ENCODE results near the gene ZNF488.

The ZNF488 gene

DNA sequence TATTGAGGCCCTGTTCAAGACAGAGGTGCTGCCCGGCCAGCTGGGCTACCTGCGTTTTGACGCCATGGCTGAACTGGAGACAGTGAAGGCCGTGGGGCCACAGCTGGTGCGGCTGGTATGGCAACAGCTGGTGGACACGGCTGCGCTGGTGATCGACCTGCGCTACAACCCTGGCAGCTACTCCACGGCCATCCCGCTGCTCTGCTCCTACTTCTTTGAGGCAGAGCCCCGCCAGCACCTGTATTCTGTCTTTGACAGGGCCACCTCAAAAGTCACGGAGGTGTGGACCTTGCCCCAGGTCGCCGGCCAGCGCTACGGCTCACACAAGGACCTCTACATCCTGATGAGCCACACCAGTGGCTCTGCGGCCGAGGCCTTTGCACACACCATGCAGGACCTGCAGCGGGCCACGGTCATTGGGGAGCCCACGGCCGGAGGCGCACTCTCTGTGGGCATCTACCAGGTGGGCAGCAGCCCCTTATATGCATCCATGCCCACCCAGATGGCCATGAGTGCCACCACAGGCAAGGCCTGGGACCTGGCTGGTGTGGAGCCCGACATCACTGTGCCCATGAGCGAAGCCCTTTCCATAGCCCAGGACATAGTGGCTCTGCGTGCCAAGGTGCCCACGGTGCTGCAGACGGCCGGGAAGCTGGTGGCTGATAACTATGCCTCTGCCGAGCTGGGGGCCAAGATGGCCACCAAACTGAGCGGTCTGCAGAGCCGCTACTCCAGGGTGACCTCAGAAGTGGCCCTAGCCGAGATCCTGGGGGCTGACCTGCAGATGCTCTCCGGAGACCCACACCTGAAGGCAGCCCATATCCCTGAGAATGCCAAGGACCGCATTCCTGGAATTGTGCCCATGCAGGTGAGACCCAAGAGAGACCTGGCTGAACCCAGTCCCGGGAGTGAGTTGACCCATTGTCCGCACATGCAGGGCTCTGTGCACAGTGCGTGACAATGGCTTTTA is 33.1 kb downstream of the ZNF488 start:
- no peaks in the 10 kb centered on the region for H3K9me3 ChIP-seq
- H3K4me1 ChIP-seq: no peaks in the 10 kb centered on the region
- no peak overlapping the region for H3K27ac ChIP-seq
- H3K4me2 ChIP-seq: no peak overlapping the region
- no peaks in the 10 kb centered on the region for H4K20me1 ChIP-seq
- no peaks in the 10 kb centered on the region for H3K27me3 ChIP-seq
- no peak for TF ChIP-seq Cebpa-rat (IDR thresholded peaks at IDR 0.05)
- no peak overlapping the region for H3K4me3 ChIP-seq
- no peak overlapping the region for H3K9ac ChIP-seq
- H3K36me3 ChIP-seq: no peaks in the 10 kb centered on the region

DNA sequence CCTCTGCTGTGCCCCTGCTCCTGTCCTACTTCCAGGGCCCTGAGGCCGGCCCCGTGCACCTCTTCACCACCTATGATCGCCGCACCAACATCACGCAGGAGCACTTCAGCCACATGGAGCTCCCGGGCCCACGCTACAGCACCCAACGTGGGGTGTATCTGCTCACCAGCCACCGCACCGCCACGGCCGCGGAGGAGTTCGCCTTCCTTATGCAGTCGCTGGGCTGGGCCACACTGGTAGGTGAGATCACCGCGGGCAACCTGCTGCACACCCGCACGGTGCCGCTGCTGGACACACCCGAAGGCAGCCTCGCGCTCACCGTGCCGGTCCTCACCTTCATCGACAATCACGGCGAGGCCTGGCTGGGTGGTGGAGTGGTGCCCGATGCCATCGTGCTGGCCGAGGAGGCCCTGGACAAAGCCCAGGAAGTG is 34.1 kb downstream of the ZNF488 start:
- Histone ChIP-seq H3K27ac (no peak overlapping the region), H3K9ac (no peak overlapping the region), H3K4me1 (no peaks in the 10 kb centered on the region), H3K4me3 (no peak overlapping the region), H4K20me1 (no peaks in the 10 kb centered on the region), H3K27me3 (no peaks in the 10 kb centered on the region), H3K36me3 (no peaks in the 10 kb centered on the region), H3K9me3 (no peaks in the 10 kb centered on the region), H3K4me2 (no peak overlapping the region)
- TF ChIP-seq Cebpa-rat (IDR thresholded peaks at IDR 0.05): no peak

DNA sequence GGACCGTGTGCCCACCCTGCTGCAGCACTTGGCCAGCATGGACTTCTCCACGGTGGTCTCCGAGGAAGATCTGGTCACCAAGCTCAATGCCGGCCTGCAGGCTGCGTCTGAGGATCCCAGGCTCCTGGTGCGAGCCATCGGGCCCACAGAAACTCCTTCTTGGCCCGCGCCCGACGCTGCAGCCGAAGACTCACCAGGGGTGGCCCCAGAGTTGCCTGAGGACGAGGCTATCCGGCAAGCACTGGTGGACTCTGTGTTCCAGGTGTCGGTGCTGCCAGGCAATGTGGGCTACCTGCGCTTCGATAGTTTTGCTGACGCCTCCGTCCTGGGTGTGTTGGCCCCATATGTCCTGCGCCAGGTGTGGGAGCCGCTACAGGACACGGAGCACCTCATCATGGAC is 34.6 kb downstream of the ZNF488 start:
- Histone ChIP-seq H3K27me3 (no peaks in the 10 kb centered on the region), H4K20me1 (no peaks in the 10 kb centered on the region), H3K36me3 (no peaks in the 10 kb centered on the region), H3K4me3 (no peak overlapping the region), H3K9me3 (no peaks in the 10 kb centered on the region), H3K27ac (no peak overlapping the region), H3K9ac (no peak overlapping the region), H3K4me2 (no peak overlapping the region), H3K4me1 (no peaks in the 10 kb centered on the region)
- no peak for TF ChIP-seq Cebpa-rat (IDR thresholded peaks at IDR 0.05)

DNA sequence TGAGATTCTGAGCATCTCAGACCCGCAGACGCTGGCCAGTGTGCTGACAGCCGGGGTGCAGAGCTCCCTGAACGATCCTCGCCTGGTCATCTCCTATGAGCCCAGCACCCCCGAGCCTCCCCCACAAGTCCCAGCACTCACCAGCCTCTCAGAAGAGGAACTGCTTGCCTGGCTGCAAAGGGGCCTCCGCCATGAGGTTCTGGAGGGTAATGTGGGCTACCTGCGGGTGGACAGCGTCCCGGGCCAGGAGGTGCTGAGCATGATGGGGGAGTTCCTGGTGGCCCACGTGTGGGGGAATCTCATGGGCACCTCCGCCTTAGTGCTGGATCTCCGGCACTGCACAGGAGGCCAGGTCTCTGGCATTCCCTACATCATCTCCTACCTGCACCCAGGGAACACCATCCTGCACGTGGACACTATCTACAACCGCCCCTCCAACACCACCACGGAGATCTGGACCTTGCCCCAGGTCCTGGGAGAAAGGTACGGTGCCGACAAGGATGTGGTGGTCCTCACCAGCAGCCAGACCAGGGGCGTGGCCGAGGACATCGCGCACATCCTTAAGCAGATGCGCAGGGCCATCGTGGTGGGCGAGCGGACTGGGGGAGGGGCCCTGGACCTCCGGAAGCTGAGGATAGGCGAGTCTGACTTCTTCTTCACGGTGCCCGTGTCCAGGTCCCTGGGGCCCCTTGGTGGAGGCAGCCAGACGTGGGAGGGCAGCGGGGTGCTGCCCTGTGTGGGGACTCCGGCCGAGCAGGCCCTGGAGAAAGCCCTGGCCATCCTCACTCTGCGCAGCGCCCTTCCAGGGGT is 35.2 kb downstream of the ZNF488 start:
- H3K9ac ChIP-seq: no peak overlapping the region
- no peaks in the 10 kb centered on the region for H3K27me3 ChIP-seq
- no peaks in the 10 kb centered on the region for H3K36me3 ChIP-seq
- no peak overlapping the region for H3K4me3 ChIP-seq
- no peaks in the 10 kb centered on the region for H3K9me3 ChIP-seq
- no peaks in the 10 kb centered on the region for H3K4me1 ChIP-seq
- TF ChIP-seq Cebpa-rat (IDR thresholded peaks at IDR 0.05): no peak
- no peaks in the 10 kb centered on the region for H4K20me1 ChIP-seq
- no peak overlapping the region for H3K27ac ChIP-seq
- H3K4me2 ChIP-seq: no peak overlapping the region

DNA sequence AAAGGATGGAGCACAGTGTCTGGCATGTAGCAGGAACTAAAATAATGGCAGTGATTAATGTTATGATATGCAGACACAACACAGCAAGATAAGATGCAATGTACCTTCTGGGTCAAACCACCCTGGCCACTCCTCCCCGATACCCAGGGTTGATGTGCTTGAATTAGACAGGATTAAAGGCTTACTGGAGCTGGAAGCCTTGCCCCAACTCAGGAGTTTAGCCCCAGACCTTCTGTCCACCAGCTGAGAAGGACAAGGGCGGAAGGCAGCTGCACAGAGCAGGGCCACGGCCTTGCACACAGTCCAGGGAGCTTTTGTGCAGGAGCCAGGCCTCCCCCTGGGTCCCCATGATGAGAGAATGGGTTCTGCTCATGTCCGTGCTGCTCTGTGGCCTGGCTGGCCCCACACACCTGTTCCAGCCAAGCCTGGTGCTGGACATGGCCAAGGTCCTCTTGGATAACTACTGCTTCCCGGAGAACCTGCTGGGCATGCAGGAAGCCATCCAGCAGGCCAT is 35.9 kb downstream of the ZNF488 start, which contains the start of gene RBP3:
TSS of gene RBP3 (plus strand) at position 226 of the 514 bp plus-strand sequence. CDS start at position 348, 122 bp downstream.
- Histone ChIP-seq H3K27ac (no peak within 1 kb of the TSS), H4K20me1 (no peaks in the 10 kb centered on the region), H3K4me1 (no peaks in the 10 kb centered on the region), H3K4me3 (no peak within 1 kb of the TSS), H3K27me3 (no peaks in the 10 kb centered on the region), H3K9ac (no peak within 1 kb of the TSS), H3K9me3 (no peaks in the 10 kb centered on the region), H3K4me2 (no peak within 1 kb of the TSS), H3K36me3 (no peaks in the 10 kb centered on the region)
- TF ChIP-seq Cebpa-rat (IDR thresholded peaks at IDR 0.05): no peak

DNA sequence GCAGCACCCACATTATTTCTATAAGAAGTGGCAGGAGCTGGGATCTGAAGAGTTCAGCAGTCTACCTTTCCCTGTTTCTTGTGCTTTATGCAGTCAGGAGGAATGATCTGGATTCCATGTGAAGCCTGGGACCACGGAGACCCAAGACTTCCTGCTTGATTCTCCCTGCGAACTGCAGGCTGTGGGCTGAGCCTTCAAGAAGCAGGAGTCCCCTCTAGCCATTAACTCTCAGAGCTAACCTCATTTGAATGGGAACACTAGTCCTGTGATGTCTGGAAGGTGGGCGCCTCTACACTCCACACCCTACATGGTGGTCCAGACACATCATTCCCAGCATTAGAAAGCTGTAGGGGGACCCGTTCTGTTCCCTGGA is 36.8 kb downstream of the ZNF488 start:
- Histone ChIP-seq H3K9me3 (no peaks in the 10 kb centered on the region), H3K27me3 (no peaks in the 10 kb centered on the region), H3K36me3 (no peaks in the 10 kb centered on the region), H3K9ac (no peak overlapping the region), H3K4me2 (no peak overlapping the region), H3K4me3 (no peak overlapping the region), H3K27ac (no peak overlapping the region), H3K4me1 (no peaks in the 10 kb centered on the region), H4K20me1 (no peaks in the 10 kb centered on the region)
- TF ChIP-seq Cebpa-rat (IDR thresholded peaks at IDR 0.05): no peak

DNA sequence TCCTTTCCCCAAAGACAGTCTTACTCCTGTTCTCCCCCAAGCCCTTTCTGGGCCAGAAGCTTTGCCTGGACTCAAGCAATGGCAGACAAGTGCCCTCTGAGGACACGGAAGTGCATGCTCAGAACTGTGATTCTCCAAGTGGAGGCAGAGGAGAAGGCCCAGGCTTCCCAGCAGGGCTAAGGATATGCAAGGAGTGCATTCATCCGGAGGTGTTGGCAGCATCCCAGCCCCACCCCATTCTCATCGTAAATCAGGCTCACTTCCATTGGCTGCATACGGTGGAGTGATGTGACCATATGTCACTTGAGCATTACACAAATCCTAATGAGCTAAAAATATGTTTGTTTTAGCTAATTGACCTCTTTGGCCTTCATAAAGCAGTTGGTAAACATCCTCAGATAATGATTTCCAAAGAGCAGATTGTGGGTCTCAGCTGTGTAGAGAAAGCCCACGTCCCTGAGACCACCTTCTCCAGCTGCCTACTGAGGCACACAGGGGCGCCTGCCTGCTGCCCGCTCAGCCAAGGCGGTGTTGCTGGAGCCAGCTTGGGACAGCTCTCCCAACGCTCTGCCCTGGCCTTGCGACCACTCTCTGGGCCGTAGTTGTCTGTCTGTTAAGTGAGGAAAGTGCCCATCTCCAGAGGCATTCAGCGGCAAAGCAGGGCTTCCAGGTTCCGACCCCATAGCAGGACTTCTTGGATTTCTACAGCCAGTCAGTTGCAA is 37.4 kb downstream of the ZNF488 start:
- Histone ChIP-seq H3K9ac (no peak overlapping the region), H3K9me3 (no peaks in the 10 kb centered on the region), H3K27ac (no peak overlapping the region), H3K4me2 (no peak overlapping the region), H3K4me1 (no peaks in the 10 kb centered on the region), H3K4me3 (no peak overlapping the region), H3K36me3 (no peaks in the 10 kb centered on the region), H3K27me3 (no peaks in the 10 kb centered on the region), H4K20me1 (no peaks in the 10 kb centered on the region)
- TF ChIP-seq Cebpa-rat (IDR thresholded peaks at IDR 0.05): no peak

DNA sequence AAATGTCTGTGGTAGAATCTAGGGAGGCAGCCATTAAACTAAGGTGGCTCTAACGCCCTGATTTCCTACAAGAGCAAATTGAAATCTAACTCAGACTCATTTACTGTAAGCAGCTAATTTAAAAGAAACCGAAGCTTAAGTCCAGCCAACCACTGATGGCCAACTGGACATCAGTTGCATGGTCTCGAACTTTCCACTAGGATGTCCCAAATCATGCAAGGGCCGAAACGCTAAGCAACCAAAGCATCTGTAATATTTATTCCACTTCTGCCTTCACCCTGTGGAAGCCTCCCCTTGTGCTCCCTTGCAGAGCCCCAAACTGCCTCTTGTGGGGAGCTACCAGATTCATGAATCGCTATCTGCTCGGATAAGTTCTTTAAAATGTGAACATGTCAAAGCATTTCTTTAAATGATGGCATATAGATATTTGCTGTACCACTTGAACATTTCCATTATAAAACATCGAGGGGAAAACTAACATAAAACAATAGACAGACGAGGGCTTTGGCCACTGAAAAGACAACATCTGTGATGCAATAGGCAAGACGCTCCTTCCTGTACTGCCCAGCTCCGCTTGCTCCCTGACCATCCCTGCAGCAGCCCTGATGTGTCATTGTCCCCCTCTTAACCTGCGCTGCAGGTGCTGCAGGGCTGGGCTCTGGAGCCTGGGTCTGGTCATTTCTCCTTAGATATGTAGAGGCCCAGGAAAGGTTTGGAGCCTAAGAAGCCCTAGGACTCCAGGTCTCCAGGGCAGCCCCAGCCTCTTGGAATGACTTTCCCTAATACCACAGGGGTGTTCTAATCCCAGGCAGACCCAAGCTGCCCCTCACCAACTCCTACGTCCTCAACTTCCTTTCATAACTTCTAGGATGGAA is 38.9 kb downstream of the ZNF488 start:
- Histone ChIP-seq H3K27me3 (no peaks in the 10 kb centered on the region), H3K27ac (no peak overlapping the region), H3K4me3 (no peak overlapping the region), H4K20me1 (no peaks in the 10 kb centered on the region), H3K9me3 (no peaks in the 10 kb centered on the region), H3K4me2 (no peak overlapping the region), H3K36me3 (no peaks in the 10 kb centered on the region), H3K9ac (no peak overlapping the region), H3K4me1 (peaks cover 4% of the 10 kb centered on the region)
- no peak for TF ChIP-seq Cebpa-rat (IDR thresholded peaks at IDR 0.05)

All from BLaER1 (cell line).